DOHH2 (cell line): ENCODE measurements around the gene USH1C.

Experiments
- H3F3A ChIP-seq: fragments of 200-600 bp; sonication (generic), shearing (Covaris generic); 2 replicates; pipeline ENCODE4 v1.6.0; 2016; ENCODE audit warnings: antibody characterized with exemption, mild to moderate bottlenecking; ENCODE audit not compliant: control insufficient read depth, insufficient read depth
- H3K27ac ChIP-seq: fragments of 200-600 bp; sonication (generic); 2 replicates; pipeline ENCODE4 v1.5.1; 2014; ENCODE audit warnings: low read depth, mild to moderate bottlenecking, low read length, moderate library complexity
- H3K27me3 ChIP-seq: fragments of 200-600 bp; sonication (generic); 2 replicates; pipeline ENCODE4 v1.6.1; 2014; ENCODE audit warnings: mild to moderate bottlenecking, low read length, mixed read lengths; ENCODE audit not compliant: control insufficient read depth
- H3K36me3 ChIP-seq: fragments of 200-600 bp; sonication (generic); 2 replicates; pipeline ENCODE4 v1.6.1; 2014; ENCODE audit warnings: mild to moderate bottlenecking, low read length, moderate library complexity, mixed read lengths; ENCODE audit not compliant: control insufficient read depth
- H3K4me1 ChIP-seq: fragments of 200-600 bp; sonication (generic); 2 replicates; pipeline ENCODE4 v1.6.1; 2014; ENCODE audit warnings: mild to moderate bottlenecking, low read length, mixed read lengths; ENCODE audit not compliant: control insufficient read depth
- H3K4me2 ChIP-seq: fragments of 200-600 bp; sonication (generic); 2 replicates; pipeline ENCODE4 v1.6.0; 2014; ENCODE audit warnings: mild to moderate bottlenecking, low read length, moderate library complexity
- H3K4me3 ChIP-seq: fragments of 200-600 bp; sonication (generic); 2 replicates; pipeline ENCODE4 v1.5.1; 2014; ENCODE audit warnings: mild to moderate bottlenecking, low read length, mixed read lengths
- H3K79me2 ChIP-seq: fragments of 200-600 bp; sonication (generic); 2 replicates; pipeline ENCODE4 v1.6.1; 2014; ENCODE audit warnings: mild to moderate bottlenecking, low read length, mixed read lengths; ENCODE audit not compliant: control insufficient read depth
- H3K9me2 ChIP-seq: fragments of 200-600 bp; sonication (generic); replicated peaks from 2 replicates; pipeline ENCODE4 v1.6.1; 2014; ENCODE audit warnings: mild to moderate bottlenecking, low read length, mixed read lengths; ENCODE audit not compliant: control insufficient read depth
- H3K9me3 ChIP-seq: fragments of 200-600 bp; sonication (generic); 2 replicates; pipeline ENCODE4 v1.6.1; 2014; ENCODE audit warnings: antibody characterized with exemption, low read length, mixed read lengths; ENCODE audit not compliant: control insufficient read depth, insufficient read depth
- H4K20me1 ChIP-seq: fragments of 200-600 bp; sonication (generic); 2 replicates; pipeline ENCODE4 v1.6.0; 2014; ENCODE audit warnings: low read depth, mild to moderate bottlenecking, antibody characterized with exemption, low read length, moderate library complexity; ENCODE audit not compliant: control insufficient read depth, insufficient read depth
- CTCF ChIP-seq: fragments of 200-600 bp; sonication (generic); IDR thresholded peaks from one replicate; pipeline ENCODE4 v1.5.1; 2014; ENCODE audit warnings: antibody characterized with exemption, mild to moderate bottlenecking, low read depth, low read length; ENCODE audit not compliant: poor library complexity, severe bottlenecking
- EZH2phosphoT487 ChIP-seq: fragments of 200-600 bp; sonication (generic); IDR thresholded peaks from 2 replicates; pipeline ENCODE4 v1.6.1; 2017; ENCODE audit warnings: borderline replicate concordance, mild to moderate bottlenecking, antibody characterized with exemption, low read length, moderate library complexity, mixed read lengths

The USH1C gene

GRCh38 chr11:17519061-17519885, 24.9 kb downstream of the USH1C start:
- H3K4me3 ChIP-seq, result no peak overlapping the region
- no peaks in the 10 kb centered on the region for H3K9me3 ChIP-seq
- no peak overlapping the region for H3K27ac ChIP-seq

GRCh38 chr11:17518366-17518765, 25.9 kb downstream of the USH1C start:
- Histone ChIP-seq H3K27me3 (peaks cover 3% of the 10 kb centered on the region; the same call in 1 of the 2 replicates), H3F3A (no peaks in the 10 kb centered on the region), H3K9me2 (no peaks in the 10 kb centered on the region), H3K36me3 (no peaks in the 10 kb centered on the region), H3K4me1 (no peaks in the 10 kb centered on the region), H3K4me2 (no peak overlapping the region), H4K20me1 (no peaks in the 10 kb centered on the region), H3K9me3 (no peaks in the 10 kb centered on the region), H3K79me2 (no peaks in the 10 kb centered on the region), H3K4me3 (no peak overlapping the region), H3K27ac (no peak overlapping the region)
- TF ChIP-seq EZH2phosphoT487 (no peak), CTCF (no peak)

More at GRCh38 chr11:17519061-17519885, 24.9 kb downstream of the USH1C start:
- Histone ChIP-seq H3K9me2 (no peaks in the 10 kb centered on the region), H3K79me2 (no peaks in the 10 kb centered on the region), H4K20me1 (no peaks in the 10 kb centered on the region), H3K27me3 (peaks cover 3% of the 10 kb centered on the region; the same call in 1 of the 2 replicates), H3K4me1 (no peaks in the 10 kb centered on the region), H3F3A (no peaks in the 10 kb centered on the region), H3K4me2 (no peak overlapping the region), H3K36me3 (no peaks in the 10 kb centered on the region)
- no peak for TF ChIP-seq EZH2phosphoT487
- no peak for TF ChIP-seq CTCF

- peaks cover 8% of the 10 kb centered on the region; the same call in 1 of the 2 replicates for H3K27me3 ChIP-seq
- H3K79me2 ChIP-seq, result no peaks in the 10 kb centered on the region
- H3K9me3 ChIP-seq, result no peaks in the 10 kb centered on the region
- H3K4me3 ChIP-seq, result no peak overlapping the region
- no peaks in the 10 kb centered on the region for H4K20me1 ChIP-seq
- no peak overlapping the region for H3K27ac ChIP-seq
- no peaks in the 10 kb centered on the region for H3F3A ChIP-seq
- no peaks in the 10 kb centered on the region for H3K36me3 ChIP-seq
- no peaks in the 10 kb centered on the region for H3K4me1 ChIP-seq
- no peaks in the 10 kb centered on the region for H3K9me2 ChIP-seq
- TF ChIP-seq CTCF (no peak), EZH2phosphoT487 (no peak)
- H3K4me2 ChIP-seq, result no peak overlapping the region
Observed at GRCh38 chr11:17517186-17517585, 27.0 kb downstream of the USH1C start.
